ENCODE results near the gene PAM16.
A peak's percentile ranks its signal among the peaks of the same experiment; 100 is the strongest.

PAM16 gene

GRCh38 chr16:4332083-4332482 lies 19.0 kb downstream of the PAM16 start:
- no peak for DNase-seq
- H3K4me1 Mint-ChIP-seq: peaks cover 6 to 11% of the 10 kb centered on the region in 2 donors
- ATAC-seq (replicated peaks): no peak
- no peak overlapping the region for H3K4me3 Mint-ChIP-seq
- H3K27ac Mint-ChIP-seq: no peak overlapping the region
- H3K36me3 Mint-ChIP-seq: no peaks in the 10 kb centered on the region
- no peaks in the 10 kb centered on the region for H3K9me3 Mint-ChIP-seq
- peaks cover 4 to 7% of the 10 kb centered on the region in 2 donors for H3K27me3 Mint-ChIP-seq

GRCh38 chr16:4330277-4330874 lies 20.7 kb downstream of the PAM16 start:
- peaks cover 8 to 14% of the 10 kb centered on the region in 2 donors for H3K4me1 Mint-ChIP-seq
- H3K36me3 Mint-ChIP-seq: no peaks in the 10 kb centered on the region
- H3K27ac Mint-ChIP-seq: no peak overlapping the region
- peak; percentile 74 to 77 for ATAC-seq (replicated peaks)
- H3K9me3 Mint-ChIP-seq: no peaks in the 10 kb centered on the region
- peaks cover 4 to 7% of the 10 kb centered on the region in 2 donors for H3K27me3 Mint-ChIP-seq
- H3K4me3 Mint-ChIP-seq: no peak overlapping the region
- DNase-seq: peak; percentile 53

- H3K36me3 Mint-ChIP-seq: no peaks in the 10 kb centered on the region
- DNase-seq (no peak), ATAC-seq (replicated peaks) (no peak)
- no peak overlapping the region for H3K27ac Mint-ChIP-seq
- H3K27me3 Mint-ChIP-seq: peaks cover 4 to 7% of the 10 kb centered on the region in 2 donors
- H3K4me1 Mint-ChIP-seq: peaks cover 10 to 16% of the 10 kb centered on the region in 2 donors
- H3K9me3 Mint-ChIP-seq: no peaks in the 10 kb centered on the region
- H3K4me3 Mint-ChIP-seq: peak overlapping the region in 1 of 2 donors; percentile 77
Measured at GRCh38 chr16:4328782-4329775, 22.0 kb downstream of the PAM16 start.

GRCh38 chr16:4328046-4328781 lies 22.9 kb downstream of the PAM16 start:
- ATAC-seq (replicated peaks): peak; percentile 66 to 71
- H3K9me3 Mint-ChIP-seq: no peaks in the 10 kb centered on the region

GRCh38 chr16:4327386-4328045 lies 23.6 kb downstream of the PAM16 start:
- Mint-ChIP-seq H3K9me3 (no peaks in the 10 kb centered on the region), H3K27me3 (peaks cover 4 to 7% of the 10 kb centered on the region in 2 donors), H3K4me1 (peaks cover 10 to 16% of the 10 kb centered on the region in 2 donors), H3K4me3 (peak overlapping the region; percentile 74 to 77), H3K27ac (no peak overlapping the region), H3K36me3 (no peaks in the 10 kb centered on the region)
- ATAC-seq (replicated peaks): peak; percentile 20 to 34
- DNase-seq: no peak

More at GRCh38 chr16:4328046-4328781, 22.9 kb downstream of the PAM16 start:
- peak; percentile 47 for DNase-seq
- peaks cover 4 to 7% of the 10 kb centered on the region in 2 donors for H3K27me3 Mint-ChIP-seq
- H3K4me1 Mint-ChIP-seq: peaks cover 10 to 16% of the 10 kb centered on the region in 2 donors
- peak overlapping the region; percentile 74 to 77 for H3K4me3 Mint-ChIP-seq
- H3K27ac Mint-ChIP-seq: peak overlapping the region; percentile 31
- no peaks in the 10 kb centered on the region for H3K36me3 Mint-ChIP-seq

GRCh38 chr16:4325253-4325758 lies 25.8 kb downstream of the PAM16 start:
- no peak overlapping the region for H3K27ac Mint-ChIP-seq
- H3K36me3 Mint-ChIP-seq: no peaks in the 10 kb centered on the region
- no peak for DNase-seq
- peaks cover 10 to 16% of the 10 kb centered on the region in 2 donors for H3K4me1 Mint-ChIP-seq
- peaks cover 4 to 7% of the 10 kb centered on the region in 2 donors for H3K27me3 Mint-ChIP-seq
- H3K4me3 Mint-ChIP-seq: no peak overlapping the region
- H3K9me3 Mint-ChIP-seq: no peaks in the 10 kb centered on the region
- ATAC-seq (replicated peaks): peak; percentile 59 to 60

GRCh38 chr16:4324492-4325252 lies 26.4 kb downstream of the PAM16 start:
- Mint-ChIP-seq H3K9me3 (no peaks in the 10 kb centered on the region), H3K27me3 (peaks cover 4 to 8% of the 10 kb centered on the region in 2 donors), H3K36me3 (no peaks in the 10 kb centered on the region), H3K4me3 (no peak overlapping the region), H3K27ac (no peak overlapping the region), H3K4me1 (peaks cover 10 to 17% of the 10 kb centered on the region in 2 donors)
- no peak for ATAC-seq (replicated peaks)
- DNase-seq: no peak

- Mint-ChIP-seq H3K4me1 (peaks cover 13 to 24% of the 10 kb centered on the region in 2 donors), H3K9me3 (no peaks in the 10 kb centered on the region), H3K27me3 (peaks cover 4 to 11% of the 10 kb centered on the region in 2 donors), H3K36me3 (no peaks in the 10 kb centered on the region), H3K27ac (no peak overlapping the region), H3K4me3 (no peak overlapping the region)
- no peak for ATAC-seq (replicated peaks)
- no peak for DNase-seq
Measured at GRCh38 chr16:4323845-4324488, 27.2 kb downstream of the PAM16 start.

- no peak overlapping the region for H3K27ac Mint-ChIP-seq
- no peak for DNase-seq
- no peaks in the 10 kb centered on the region for H3K9me3 Mint-ChIP-seq
- H3K4me3 Mint-ChIP-seq: no peak overlapping the region
- peaks cover 10 to 25% of the 10 kb centered on the region in 2 donors for H3K4me1 Mint-ChIP-seq
- no peak for ATAC-seq (replicated peaks)
- H3K27me3 Mint-ChIP-seq: peaks cover 2 to 8% of the 10 kb centered on the region in 2 donors
- no peaks in the 10 kb centered on the region for H3K36me3 Mint-ChIP-seq
Measured at GRCh38 chr16:4323071-4323844, 27.9 kb downstream of the PAM16 start.

GRCh38 chr16:4322121-4323052 lies 28.7 kb downstream of the PAM16 start:
- peak overlapping the region; percentile 62 for H3K27ac Mint-ChIP-seq
- H3K4me3 Mint-ChIP-seq: no peak overlapping the region
- H3K4me1 Mint-ChIP-seq: peaks cover 9 to 19% of the 10 kb centered on the region in 2 donors

More at GRCh38 chr16:4322121-4323052, 28.7 kb downstream of the PAM16 start:
- DNase-seq (no peak), ATAC-seq (replicated peaks) (no peak)
- Mint-ChIP-seq H3K9me3 (no peaks in the 10 kb centered on the region), H3K27me3 (peaks cover 0 to 12% of the 10 kb centered on the region in 2 donors), H3K36me3 (no peaks in the 10 kb centered on the region)

Data from stimulated activated naive B cell treated with anti-CD40 and anti-IgM and Interleukin-4, amounts not matched to agents 10 μg/mL and 1 μg/mL and 100 μg/mL, for 72 hours (primary cell).